Astrocyte of the cerebellum (primary cell): ENCODE results near the gene CYP4F2.
"Not testable (repeated sequence)": the region's sequence is repeated elsewhere in the genome, so short reads cannot be mapped to it uniquely, and the experiment has no call there.

Experiments
- DNase-seq: peaks from one replicate; pipeline ENCODE4 v3.0.0-alpha.2; 2011; ENCODE audit warnings: low read depth
- H3K4me3 ChIP-seq: 2 replicates; pipeline ENCODE4 v1.5.1; 2011; ENCODE audit warnings: mild to moderate bottlenecking, low read depth, low read length, moderate library complexity
- CTCF ChIP-seq: IDR thresholded peaks from 2 replicates; pipeline ENCODE4 v1.5.1; 2012; ENCODE audit warnings: low read length, low read depth, moderate library complexity, mild to moderate bottlenecking; ENCODE audit errors: missing control alignments
- in situ Hi-C: cut with HindIII; loops from 2 replicates; pipeline ENCODE4 v1.10.0; 2017; ENCODE audit warnings: low sequenced_read_pairs

CYP4F2 gene

DNA sequence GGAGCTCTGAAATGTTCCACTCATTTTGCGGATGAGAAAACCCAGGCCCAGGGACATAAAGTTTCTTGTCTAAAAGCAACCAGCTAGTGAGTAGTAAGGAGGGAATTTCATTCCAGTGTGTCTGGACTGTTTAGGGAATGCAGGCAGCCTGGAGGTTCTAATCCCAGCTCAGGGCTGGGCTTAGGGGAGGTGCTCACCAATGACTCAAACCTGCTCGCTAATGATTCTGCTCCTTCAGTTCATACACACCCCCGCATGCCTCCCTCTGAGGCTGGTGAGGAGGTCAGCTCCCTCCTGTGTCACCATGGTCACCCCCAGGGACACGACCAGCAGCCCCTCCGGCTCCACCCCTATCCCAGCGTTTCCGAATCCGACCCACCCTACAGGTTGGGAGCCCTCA, 34.6 kb downstream of the CYP4F2 start:
- H3K4me3 ChIP-seq: no peak overlapping the region
- no peak for TF ChIP-seq CTCF
- no peak for DNase-seq
- in situ Hi-C loops: no loop called here

DNA sequence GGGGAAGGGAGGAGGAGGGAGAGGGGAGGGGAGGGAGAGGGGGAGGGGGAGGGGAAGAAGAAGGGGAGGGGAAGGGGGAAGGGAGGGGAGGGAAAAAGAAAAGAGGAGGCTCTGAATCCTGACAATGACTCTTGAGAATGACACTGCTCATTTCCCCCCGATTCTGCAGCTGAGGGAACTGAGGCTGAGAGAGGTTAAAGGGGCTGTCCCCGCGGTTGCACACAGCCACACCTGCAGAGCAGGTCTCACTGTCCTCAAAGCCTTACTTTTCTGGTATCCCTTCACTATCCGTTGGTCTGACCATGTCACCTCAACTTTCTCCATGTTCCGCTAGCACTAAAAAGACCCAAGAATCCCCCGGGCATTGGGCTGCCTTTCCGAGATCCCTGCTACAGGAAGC, 35.4 kb downstream of the CYP4F2 start:
- in situ Hi-C loops: no loop called here
- no peak for TF ChIP-seq CTCF
- no peak for DNase-seq
- no peak overlapping the region for H3K4me3 ChIP-seq

- H3K4me3 ChIP-seq: no peak overlapping the region
- TF ChIP-seq CTCF: no peak
- no peak for DNase-seq
- in situ Hi-C loops: no loop called here
Observed at GRCh38 chr19:15860522-15860921, 37.4 kb downstream of the CYP4F2 start.

DNA sequence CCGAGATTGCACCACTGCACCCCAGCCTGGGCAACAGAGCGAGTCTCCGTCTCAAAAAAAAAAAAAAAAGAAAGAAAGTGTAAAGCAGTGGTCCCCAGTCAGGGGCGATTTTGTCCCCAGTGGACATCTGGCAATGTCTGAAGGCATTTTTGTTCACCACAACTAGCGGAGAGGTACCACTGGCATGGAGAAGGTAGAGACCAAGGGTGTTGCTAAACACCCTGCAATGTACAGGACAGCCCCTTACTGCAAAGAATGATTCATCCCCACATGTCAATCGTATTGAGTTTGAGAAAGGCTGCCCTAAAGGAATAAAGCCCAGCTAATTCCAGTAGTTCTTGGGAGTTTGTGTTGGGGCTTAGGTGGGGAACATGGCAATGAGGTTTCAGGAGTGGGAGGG, 38.7 kb downstream of the CYP4F2 start:
- TF ChIP-seq CTCF: no peak
- no peak for DNase-seq

GRCh38 chr19:15850385-15850784, 47.5 kb downstream of the CYP4F2 start:
- no peak for DNase-seq
- no peak overlapping the region for H3K4me3 ChIP-seq
- in situ Hi-C loops: no loop called here
- no peak for TF ChIP-seq CTCF

More for the DNA sequence above, 38.7 kb downstream of the CYP4F2 start:
- no peak overlapping the region for H3K4me3 ChIP-seq
- in situ Hi-C loops: no loop called here

- in situ Hi-C loops: no loop called here
- no peak for DNase-seq
Observed at GRCh38 chr19:15846923-15847322, 51.0 kb downstream of the CYP4F2 start.

DNA sequence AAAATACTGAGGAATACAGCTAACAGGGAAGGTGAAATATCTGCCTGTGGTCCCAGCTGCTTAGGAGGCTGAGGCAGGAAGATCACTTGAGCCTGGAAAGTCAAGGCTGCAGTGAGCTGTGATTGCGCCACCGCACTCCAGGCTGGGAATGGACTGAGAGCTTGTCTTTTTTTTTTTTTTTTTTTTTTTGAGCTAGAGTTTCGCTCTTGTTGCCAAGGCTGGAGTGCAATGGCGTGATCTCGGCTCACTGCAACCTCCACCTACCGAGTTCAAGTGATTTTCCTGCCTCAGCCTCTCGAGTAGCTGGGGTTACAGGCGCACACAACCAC, 54.0 kb downstream of the CYP4F2 start:
- H3K4me3 ChIP-seq, in situ Hi-C loops: not testable (repeated sequence)

More at GRCh38 chr19:15846923-15847322, 51.0 kb downstream of the CYP4F2 start:
- no peak for TF ChIP-seq CTCF
- no peak overlapping the region for H3K4me3 ChIP-seq

More for the DNA sequence above, 54.0 kb downstream of the CYP4F2 start:
- DNase-seq: not testable (repeated sequence)
